IPS-20b (cell line): ENCODE measurements around the gene CPEB1.

Source experiments
- H3K27ac ChIP-seq: one replicate; pipeline ENCODE4 v1.5.1; 2013; ENCODE audit warnings: low read length
- H3K27me3 ChIP-seq: 2 replicates; pipeline ENCODE4 v1.6.1; 2013; ENCODE audit warnings: mild to moderate bottlenecking, low read length, inconsistent platforms; ENCODE audit not compliant: insufficient read depth
- H3K36me3 ChIP-seq: 2 replicates; pipeline ENCODE4 v1.6.1; 2013; ENCODE audit warnings: low read depth, mild to moderate bottlenecking, inconsistent platforms, low read length, moderate library complexity; ENCODE audit not compliant: insufficient read depth
- H3K4me1 ChIP-seq: 2 replicates; pipeline ENCODE4 v1.6.1; 2013; ENCODE audit warnings: mild to moderate bottlenecking, control low read depth, inconsistent platforms, low read length, moderate library complexity; ENCODE audit not compliant: insufficient read depth
- H3K4me3 ChIP-seq: 2 replicates; pipeline ENCODE4 v1.5.1; 2013; ENCODE audit warnings: mild to moderate bottlenecking, low read length, inconsistent platforms
- H3K9ac ChIP-seq: 2 replicates; pipeline ENCODE4 v1.6.1; 2013; ENCODE audit warnings: low read depth, mild to moderate bottlenecking, inconsistent platforms, low read length, moderate library complexity
- H3K9me3 ChIP-seq: 2 replicates; pipeline ENCODE4 v1.6.1; 2013; ENCODE audit warnings: mild to moderate bottlenecking, low read depth, low read length, inconsistent platforms; ENCODE audit not compliant: insufficient read depth

Gene CPEB1

GRCh38 chr15:82664021-82664420 is 16.9 kb upstream of the CPEB1 start:
- Histone ChIP-seq H3K36me3 (no peaks in the 10 kb centered on the region), H3K9ac (no peak overlapping the region), H3K27ac (no peak overlapping the region), H3K4me1 (no peaks in the 10 kb centered on the region), H3K9me3 (no peaks in the 10 kb centered on the region), H3K27me3 (peaks cover 19% of the 10 kb centered on the region), H3K4me3 (no peak overlapping the region)

DNA sequence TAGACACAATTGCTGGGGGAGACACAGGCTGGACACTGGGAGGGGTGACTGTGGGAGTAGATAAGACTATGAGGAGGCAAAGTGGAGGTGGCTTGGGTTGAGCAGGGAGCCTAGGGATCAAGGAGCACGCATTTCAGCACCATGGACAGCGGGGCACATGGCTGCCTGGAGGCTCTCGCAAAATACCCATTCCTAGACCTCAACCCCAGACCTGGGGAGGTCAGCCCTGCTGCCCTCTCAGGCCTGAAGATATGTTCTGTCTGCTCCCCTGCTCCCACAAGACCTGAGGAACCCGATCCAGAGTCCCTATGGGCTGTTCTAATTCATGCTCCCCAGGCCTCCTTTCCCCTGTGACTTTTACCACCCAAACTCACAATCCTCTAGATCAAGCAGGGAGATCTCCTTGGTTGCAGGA is 16.0 kb upstream of the CPEB1 start:
- no peak overlapping the region for H3K4me3 ChIP-seq
- H3K27ac ChIP-seq, result no peak overlapping the region
- no peaks in the 10 kb centered on the region for H3K4me1 ChIP-seq
- H3K27me3 ChIP-seq, result peaks cover 19% of the 10 kb centered on the region
- no peaks in the 10 kb centered on the region for H3K9me3 ChIP-seq
- no peak overlapping the region for H3K9ac ChIP-seq
- no peaks in the 10 kb centered on the region for H3K36me3 ChIP-seq

- Histone ChIP-seq H3K36me3 (no peaks in the 10 kb centered on the region), H3K9me3 (no peaks in the 10 kb centered on the region), H3K4me1 (no peaks in the 10 kb centered on the region)
These were observed 15.5 kb upstream of the CPEB1 start for GRCh38 chr15:82662641-82663040.

GRCh38 chr15:82660378-82660777 is 13.2 kb upstream of the CPEB1 start:
- no peaks in the 10 kb centered on the region for H3K36me3 ChIP-seq
- peaks cover 19% of the 10 kb centered on the region for H3K27me3 ChIP-seq
- no peaks in the 10 kb centered on the region for H3K4me1 ChIP-seq
- no peak overlapping the region for H3K4me3 ChIP-seq
- H3K27ac ChIP-seq, result no peak overlapping the region
- no peaks in the 10 kb centered on the region for H3K9me3 ChIP-seq
- no peak overlapping the region for H3K9ac ChIP-seq

More at GRCh38 chr15:82662641-82663040, 15.5 kb upstream of the CPEB1 start:
- peaks cover 19% of the 10 kb centered on the region for H3K27me3 ChIP-seq
- no peak overlapping the region for H3K27ac ChIP-seq
- H3K4me3 ChIP-seq, result no peak overlapping the region
- no peak overlapping the region for H3K9ac ChIP-seq

DNA sequence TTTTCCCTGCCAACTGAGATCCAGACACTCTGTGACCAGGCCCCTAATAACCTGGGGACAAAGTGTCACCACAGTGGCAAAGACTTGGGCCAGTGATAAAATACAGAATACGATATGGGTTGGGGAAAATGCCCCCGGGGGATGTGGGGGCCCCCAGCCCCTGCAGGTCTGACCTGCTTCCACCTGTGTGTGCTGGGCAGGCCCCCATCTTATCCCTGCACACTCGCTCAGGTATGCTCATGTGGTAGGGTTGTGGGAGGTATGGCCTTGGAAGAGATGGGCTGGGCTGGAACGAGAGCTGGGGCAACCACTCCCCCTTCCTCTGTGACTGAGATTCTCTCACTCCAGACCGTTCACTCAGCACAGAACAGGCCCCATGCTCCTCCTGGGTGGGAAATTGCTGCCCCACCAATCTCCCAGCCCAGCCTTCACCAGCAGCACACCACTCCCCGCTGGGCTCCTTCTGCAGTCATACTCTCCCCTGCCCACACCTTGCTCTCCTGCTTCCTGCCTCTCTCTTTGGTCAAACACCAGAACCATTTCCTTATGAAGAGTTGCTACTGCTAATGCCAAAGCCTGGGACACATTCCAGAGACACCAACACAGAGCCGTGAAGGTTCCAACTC is 9.6 kb upstream of the CPEB1 start:
- no peak overlapping the region for H3K27ac ChIP-seq
- H3K36me3 ChIP-seq, result no peaks in the 10 kb centered on the region
- H3K4me1 ChIP-seq, result no peaks in the 10 kb centered on the region
- no peaks in the 10 kb centered on the region for H3K9me3 ChIP-seq
- no peak overlapping the region for H3K9ac ChIP-seq
- no peak overlapping the region for H3K4me3 ChIP-seq
- peaks cover 21% of the 10 kb centered on the region for H3K27me3 ChIP-seq

DNA sequence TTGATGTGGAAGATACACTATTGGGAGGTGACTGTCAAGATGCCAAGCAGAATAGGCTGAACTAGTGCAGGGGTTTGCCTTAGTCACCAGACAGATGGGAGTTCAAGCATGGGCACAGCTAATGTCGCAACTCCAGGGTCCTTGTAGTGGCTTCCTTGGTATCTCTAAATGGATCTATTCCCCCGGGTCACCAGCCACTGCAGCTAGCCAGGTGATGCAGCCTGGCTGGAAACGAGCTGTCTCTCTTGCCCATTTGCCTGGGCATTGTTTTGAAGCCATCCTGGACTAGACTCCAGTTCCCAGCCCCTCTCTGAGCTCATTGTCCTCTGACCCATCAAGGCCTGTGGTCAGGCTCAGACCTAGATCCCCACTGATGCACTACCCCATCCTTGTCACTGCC is 8.4 kb upstream of the CPEB1 start:
- H3K9ac ChIP-seq, result no peak overlapping the region
- no peaks in the 10 kb centered on the region for H3K4me1 ChIP-seq
- no peak overlapping the region for H3K4me3 ChIP-seq
- no peaks in the 10 kb centered on the region for H3K9me3 ChIP-seq
- no peak overlapping the region for H3K27ac ChIP-seq
- peaks cover 23% of the 10 kb centered on the region for H3K27me3 ChIP-seq
- H3K36me3 ChIP-seq, result no peaks in the 10 kb centered on the region

GRCh38 chr15:82653483-82654168 is 6.5 kb upstream of the CPEB1 start:
- no peaks in the 10 kb centered on the region for H3K4me1 ChIP-seq
- no peaks in the 10 kb centered on the region for H3K9me3 ChIP-seq
- peaks cover 43% of the 10 kb centered on the region for H3K27me3 ChIP-seq
- no peak overlapping the region for H3K9ac ChIP-seq
- no peak overlapping the region for H3K4me3 ChIP-seq
- H3K36me3 ChIP-seq, result no peaks in the 10 kb centered on the region
- no peak overlapping the region for H3K27ac ChIP-seq

GRCh38 chr15:82651708-82652107 is 4.5 kb upstream of the CPEB1 start:
- H3K4me3 ChIP-seq, result no peak overlapping the region
- H3K9ac ChIP-seq, result no peak overlapping the region

DNA sequence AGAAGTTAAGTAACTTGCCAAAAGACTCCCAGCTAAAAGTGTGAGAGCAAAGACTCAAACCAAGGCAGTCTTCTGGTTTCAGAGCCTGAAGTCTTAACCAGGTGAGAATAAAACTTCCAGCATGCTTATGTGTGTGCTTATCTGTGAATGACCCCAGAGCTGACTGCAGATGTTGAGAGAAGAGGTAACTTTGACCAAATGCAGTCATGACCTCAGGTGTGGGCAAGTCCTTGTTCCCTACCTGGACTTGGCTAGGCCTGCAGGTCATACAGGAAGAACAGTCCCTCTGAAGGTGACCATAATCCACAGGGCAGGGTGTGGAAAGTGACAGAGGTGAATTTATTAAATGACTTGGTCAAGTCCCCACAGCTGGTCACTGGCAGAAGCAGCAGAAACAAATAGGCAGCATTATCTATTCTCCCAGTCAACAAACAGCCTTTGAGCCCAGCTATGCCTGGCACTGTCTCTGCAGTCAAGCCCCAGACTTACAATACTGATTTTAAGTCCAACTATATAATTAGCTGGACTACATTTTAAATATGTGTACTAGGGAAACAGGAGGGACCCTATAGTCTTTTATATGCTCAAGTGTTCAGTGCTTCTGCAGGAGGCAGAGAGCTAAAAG is 3.0 kb upstream of the CPEB1 start:
- no peaks in the 10 kb centered on the region for H3K36me3 ChIP-seq
- H3K27ac ChIP-seq, result no peak overlapping the region
- no peaks in the 10 kb centered on the region; the same call in 1 of the 2 replicates for H3K9me3 ChIP-seq
- H3K27me3 ChIP-seq, result peaks cover 77% of the 10 kb centered on the region
- H3K4me1 ChIP-seq, result peaks cover 4% of the 10 kb centered on the region; the same call in 1 of the 2 replicates
- H3K4me3 ChIP-seq, result no peak overlapping the region
- H3K9ac ChIP-seq, result no peak overlapping the region

More at GRCh38 chr15:82651708-82652107, 4.5 kb upstream of the CPEB1 start:
- Histone ChIP-seq H3K4me1 (no peaks in the 10 kb centered on the region), H3K27me3 (peaks cover 62% of the 10 kb centered on the region), H3K9me3 (no peaks in the 10 kb centered on the region; the same call in 1 of the 2 replicates), H3K36me3 (no peaks in the 10 kb centered on the region), H3K27ac (no peak overlapping the region)

DNA sequence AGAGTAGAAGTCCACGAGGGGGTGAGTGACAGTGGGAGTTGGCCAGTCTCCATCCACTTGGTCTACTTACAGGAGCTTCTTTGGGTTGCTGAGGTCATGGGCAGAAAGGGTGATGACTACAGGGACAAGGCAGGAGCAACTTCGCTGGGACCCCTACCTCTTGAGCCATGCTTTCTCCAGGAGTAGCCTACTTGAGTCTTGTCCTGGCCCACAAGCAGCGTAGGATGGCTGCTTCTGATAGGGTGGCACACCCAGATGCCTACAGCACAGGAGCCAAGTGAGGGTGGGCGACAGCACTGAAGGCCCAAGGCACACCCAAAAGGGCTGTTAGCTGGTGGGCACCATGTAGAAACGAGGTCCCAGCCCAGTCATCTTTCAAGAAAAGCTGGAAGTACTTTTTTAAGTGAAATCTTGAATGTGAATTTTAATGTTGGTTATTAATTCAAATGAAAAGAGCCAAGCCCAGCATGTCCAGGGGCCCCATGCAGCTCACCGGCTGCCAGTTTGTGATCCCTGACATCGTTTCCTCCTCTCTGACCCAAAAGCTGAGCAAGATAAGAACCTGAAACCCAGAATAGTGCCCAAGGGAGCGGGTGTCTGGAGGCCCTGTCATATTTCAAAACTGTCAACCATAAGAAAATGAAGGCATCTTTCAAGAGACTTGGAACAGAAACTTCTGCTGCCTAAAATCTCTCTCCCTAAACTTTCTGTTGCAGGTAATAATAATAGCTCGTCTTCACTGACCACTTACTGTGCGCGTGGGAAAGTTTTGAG is 2.2 kb upstream of the CPEB1 start:
- Histone ChIP-seq H3K9me3 (no peaks in the 10 kb centered on the region; the same call in 1 of the 2 replicates), H3K27me3 (peaks cover 82% of the 10 kb centered on the region), H3K36me3 (no peaks in the 10 kb centered on the region), H3K4me3 (no peak overlapping the region), H3K4me1 (peaks cover 4% of the 10 kb centered on the region; the same call in 1 of the 2 replicates), H3K9ac (no peak overlapping the region), H3K27ac (no peak overlapping the region)

DNA sequence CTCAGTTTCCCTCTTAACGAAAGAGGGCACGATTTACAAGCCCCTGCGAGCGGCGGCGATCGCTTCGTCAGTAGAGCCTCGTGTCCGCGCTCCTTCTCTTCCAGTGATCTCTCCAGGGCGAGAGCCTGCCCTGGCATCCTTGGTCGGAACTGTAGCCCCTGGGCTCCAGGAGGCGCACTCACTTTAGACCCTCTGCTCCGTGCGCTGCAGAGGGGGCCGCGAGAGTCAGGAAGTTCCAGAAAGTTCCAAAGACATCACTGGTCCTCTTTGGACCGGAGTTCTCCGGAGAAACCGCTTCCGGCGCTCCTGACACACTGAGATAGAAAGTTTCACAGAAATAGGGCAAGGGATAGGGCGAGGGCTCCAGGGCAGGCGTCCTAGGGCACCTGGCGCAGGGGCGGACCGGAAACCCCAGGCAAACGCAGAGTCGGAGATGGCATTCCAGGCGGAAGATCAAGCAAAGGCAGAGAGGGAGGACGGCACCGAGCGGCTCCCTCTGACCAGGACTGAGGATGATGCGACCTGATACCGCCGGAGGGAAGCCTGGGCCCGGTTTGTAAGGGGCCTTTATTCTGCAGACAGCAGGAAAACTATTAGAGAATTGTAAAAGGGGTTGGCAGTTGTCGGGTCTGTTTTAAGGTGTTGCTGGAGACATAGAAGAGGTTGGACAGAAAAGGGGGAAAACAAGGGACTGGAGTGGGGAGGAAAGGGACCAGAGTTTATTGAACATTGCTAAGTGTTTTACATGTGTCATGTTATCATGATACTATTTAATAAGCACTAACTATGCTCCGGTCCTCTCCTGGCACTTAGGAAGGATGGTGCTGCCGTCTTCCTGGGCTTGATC is 1.3 kb upstream of the CPEB1 start:
- no peak overlapping the region for H3K9ac ChIP-seq
- H3K9me3 ChIP-seq, result no peaks in the 10 kb centered on the region; the same call in 1 of the 2 replicates
- H3K4me1 ChIP-seq, result peaks cover 4% of the 10 kb centered on the region; the same call in 1 of the 2 replicates
- no peak overlapping the region for H3K27ac ChIP-seq
- H3K36me3 ChIP-seq, result no peaks in the 10 kb centered on the region
- peaks cover 80% of the 10 kb centered on the region for H3K27me3 ChIP-seq
- peak overlapping the region; percentile 63; the same call in 1 of the 2 replicates for H3K4me3 ChIP-seq
